HG03520 (cell line): ENCODE data around the gene TTC22.

Source experiments
- ATAC-seq: cut with Tn5 transposase; IDR thresholded peaks from one replicate; pipeline ENCODE4 v1.9.1; 2021; ENCODE audit warnings: mild to moderate bottlenecking, moderate library complexity; ENCODE audit not compliant: unreplicated experiment

The TTC22 gene

DNA sequence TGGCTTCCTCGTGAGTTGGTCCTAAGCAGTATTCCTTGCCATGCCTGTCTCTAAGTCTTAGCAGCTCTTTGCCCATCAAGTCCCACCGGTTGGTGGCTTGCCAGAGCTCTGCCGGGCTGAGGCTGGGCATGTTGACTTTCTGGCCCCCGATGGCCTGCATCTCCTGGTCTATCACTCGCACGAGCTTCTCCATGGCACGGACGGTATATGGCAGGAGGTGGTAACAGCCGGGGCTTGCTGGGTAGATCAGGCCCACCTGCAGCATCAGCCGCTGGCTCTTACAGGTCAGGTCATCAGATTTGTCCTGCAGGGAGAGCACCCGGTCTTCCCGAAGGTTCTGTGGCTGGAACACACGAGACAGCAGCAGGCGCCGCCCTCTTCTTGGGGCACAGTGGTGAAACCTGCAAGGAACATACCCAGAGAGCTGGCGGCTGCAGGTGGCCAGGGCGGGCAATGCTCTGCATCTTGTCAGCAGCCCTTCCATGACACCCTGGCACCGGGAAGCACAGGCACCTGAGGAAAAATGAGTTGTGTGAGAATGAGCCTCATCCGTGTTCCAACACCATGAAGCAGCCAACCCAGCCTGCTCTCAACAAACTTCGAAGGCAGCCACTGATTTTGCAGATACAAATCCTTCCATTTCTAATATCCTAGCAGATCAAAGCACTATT is 42.3 kb downstream of the TTC22 start:
- ATAC-seq = no peak

DNA sequence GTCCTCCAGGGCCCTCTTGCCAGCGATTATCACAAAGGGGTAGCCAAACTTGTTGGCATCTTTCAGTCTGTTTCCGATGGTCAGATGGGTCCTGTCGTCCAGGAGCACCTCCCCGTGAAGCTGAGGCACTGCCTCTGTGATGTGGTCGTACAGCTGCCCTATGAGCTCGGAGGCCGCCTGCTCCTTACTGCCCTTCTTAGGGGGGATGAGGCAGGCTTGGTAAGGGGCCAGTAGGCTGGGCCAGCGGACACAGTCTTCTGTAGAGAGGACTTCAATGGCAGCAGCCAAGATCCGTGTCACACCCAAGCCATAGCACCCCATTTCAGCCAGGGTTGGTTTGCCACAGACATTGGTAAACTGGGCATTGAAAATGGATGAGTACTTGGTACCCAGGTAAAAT is 43.3 kb downstream of the TTC22 start:
- no peak for ATAC-seq

DNA sequence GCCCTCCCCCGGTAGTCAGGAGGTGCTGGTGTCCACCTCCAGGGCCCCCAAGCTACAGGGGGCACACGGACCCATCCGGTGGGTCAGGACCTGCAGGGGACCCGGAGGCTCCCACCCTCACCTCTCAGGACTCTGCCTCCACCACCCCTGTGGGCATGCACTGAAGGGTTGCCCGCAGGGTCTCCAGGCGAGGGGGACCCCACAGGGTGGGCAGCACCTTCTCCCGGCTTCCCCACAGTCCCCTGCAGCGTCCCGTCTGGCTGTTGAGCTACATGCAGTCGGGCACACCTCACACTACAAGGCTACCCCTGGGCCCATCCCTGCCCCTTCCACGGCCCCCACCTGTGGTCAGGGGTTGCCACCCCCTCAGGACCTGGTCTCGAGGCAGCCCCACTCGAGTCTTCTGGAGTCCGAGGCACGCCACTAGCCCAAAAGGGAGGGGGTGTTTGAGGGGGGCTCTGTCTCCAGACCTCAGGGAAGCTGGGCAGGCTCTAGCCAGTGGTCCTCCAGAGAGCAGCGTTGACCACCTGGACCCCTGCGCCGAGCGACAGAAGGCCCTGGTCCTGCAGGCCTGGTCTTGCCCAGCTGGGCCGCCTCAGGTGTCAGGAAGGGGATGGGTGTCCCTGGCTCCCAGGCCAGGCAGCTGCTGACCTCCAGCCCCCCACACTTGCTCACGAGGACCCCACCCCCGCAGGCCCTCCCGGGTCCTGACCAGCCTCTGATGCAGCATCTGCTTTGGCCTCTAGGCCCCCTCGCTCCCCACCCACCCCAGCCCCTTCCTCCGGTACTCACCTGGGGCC is 46.4 kb downstream of the TTC22 start:
- no peak for ATAC-seq

DNA sequence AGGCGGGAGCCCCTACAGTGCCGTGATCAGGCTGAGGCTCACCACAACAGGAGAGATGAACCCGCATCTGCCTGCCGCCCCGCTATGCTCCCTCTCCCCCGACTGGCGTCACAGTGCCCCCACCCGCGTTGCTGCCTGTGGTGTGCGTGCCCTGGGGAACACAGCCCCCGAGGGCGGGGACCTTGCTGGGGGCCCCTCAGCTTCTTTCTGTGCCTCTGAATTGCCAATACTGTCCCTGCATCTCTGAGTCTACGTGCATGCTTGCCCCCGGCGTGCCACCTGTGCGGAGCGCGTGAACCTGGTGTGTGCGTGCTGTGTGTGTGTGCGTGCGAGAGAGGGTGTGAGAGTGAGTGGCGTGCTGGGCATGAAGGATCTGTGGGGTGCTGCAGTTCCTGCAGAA is 47.1 kb downstream of the TTC22 start:
- ATAC-seq = no peak

DNA sequence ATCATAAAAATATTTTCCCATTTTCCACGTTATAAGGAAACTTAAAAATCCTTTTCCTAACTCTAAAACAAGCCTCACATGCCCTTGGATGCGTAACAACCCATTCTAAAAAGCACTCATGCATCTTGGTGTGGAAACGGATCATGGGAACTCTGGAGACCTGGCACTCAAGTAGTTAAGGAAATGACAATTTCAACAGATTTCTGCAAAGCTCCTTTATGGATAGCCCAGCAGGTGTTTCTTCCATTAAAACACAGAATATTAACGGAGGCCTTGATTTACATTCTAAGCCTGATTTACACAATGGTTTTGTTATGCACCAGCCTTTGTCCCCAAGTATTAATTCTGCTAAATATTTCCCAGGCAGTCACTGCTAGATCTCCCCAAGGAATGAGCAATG is 49.7 kb downstream of the TTC22 start:
- no peak for ATAC-seq

DNA sequence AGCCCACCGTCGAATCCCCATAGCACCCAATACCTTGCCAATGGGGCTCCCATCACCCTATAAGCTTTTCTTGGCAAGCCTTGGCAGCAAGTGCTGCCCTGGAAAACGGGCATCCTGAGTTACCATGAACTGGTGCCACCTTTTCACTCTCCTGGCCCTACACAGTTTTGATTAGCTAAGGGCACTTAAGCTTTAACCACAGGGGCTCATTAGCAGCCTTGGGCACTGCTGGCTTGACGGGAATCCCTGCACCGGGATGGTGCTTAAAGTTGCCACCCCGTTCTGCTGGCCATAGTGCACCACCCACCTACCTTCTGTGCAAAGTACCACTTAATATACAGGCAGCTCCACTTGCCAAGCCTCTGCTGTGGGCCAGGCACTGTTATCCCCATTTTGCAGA is 50.5 kb downstream of the TTC22 start:
- no peak for ATAC-seq

DNA sequence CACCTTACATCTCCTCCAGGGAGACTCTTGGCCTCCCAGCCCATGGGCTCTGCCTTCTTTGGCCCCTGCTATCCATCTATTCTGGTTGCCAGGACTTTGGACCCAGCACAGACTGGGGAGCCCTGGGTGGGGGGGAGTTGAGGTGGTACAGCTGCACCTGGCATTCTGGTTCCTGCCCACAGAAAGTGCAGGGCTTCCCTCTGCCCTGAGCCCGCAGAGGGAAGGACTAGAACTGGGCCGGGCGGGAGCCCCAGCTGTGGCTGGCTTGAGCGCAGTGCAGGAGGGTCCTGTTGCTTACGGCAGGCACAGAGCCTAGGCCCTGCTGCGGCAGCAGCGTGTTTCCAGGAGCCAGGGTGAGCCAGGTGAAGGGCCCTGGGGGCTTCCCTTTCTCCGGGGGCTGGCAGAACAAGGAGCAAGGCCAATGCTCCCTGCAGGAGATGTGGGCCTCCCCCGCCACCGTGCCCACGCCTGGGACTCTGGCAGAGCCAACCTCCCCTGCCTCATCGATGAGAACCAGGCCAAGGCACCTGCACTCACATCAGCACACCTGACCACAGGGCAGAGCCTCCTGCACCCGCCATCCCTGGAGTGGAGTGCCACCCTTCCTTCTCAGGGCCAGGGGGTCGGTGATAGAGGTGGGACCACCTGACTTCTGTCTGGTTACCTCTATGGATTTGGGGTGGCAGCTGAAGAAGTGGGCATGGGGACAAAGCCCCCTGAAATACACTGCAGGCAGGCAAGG is 52.9 kb downstream of the TTC22 start:
- no peak for ATAC-seq

DNA sequence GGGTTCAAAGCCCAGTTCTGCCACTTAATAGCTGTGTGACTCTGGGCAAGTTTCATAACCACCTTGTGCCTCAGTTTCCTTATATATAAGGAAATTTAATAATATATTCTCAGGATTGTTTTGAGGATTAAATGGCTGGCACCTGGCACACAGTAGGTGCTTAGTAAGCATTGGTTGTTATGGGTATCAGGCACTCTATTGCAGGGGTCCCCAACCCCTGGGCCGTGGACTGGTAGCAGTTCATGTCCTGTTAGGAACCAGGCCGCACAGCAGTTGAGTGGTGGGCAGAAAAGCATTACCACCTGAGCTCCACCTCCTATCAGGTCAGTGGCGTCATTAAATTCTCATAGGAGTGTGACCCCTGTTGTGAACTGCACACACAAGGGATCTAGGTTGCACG is 55.3 kb downstream of the TTC22 start:
- no peak for ATAC-seq

DNA sequence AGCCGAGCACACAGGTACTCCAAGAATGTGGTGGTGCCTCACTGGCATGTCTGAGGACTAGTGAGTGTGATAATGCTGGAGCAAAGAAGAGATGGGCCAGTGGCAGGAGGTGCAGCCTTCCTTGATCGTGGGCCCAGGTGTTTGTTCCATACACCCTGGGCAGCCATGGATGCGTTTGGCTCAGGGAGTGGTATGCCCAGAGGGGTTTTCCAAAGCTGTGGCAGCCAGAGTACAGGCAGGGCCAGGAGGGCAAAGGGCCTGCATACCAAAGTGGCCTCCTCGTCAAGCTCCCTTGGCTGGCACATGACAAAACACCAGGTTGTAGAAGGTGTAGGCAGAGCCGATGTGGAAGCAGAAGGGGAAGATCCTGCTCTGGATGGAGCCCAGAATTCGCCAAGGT is 55.8 kb downstream of the TTC22 start:
- no peak for ATAC-seq

DNA sequence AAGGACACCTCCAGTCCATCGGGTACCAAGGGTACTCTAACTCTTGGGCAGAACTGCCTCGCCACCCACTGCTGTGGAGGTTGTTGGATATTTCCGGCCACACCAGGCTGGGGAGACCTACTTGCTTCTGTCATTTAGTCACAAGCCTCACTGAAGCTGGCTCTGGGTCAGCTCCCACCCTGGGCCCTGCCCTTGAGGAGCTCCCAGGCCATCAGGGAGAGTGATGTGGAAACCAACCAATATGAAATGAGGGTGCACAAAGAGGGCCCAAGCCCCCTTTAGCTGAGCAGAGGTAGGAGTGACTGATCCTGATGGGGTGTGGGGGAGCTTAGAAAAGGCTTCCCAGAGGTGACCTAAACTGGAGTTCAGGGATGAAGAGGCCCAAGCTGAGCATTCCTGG is 56.4 kb downstream of the TTC22 start:
- ATAC-seq = no peak

DNA sequence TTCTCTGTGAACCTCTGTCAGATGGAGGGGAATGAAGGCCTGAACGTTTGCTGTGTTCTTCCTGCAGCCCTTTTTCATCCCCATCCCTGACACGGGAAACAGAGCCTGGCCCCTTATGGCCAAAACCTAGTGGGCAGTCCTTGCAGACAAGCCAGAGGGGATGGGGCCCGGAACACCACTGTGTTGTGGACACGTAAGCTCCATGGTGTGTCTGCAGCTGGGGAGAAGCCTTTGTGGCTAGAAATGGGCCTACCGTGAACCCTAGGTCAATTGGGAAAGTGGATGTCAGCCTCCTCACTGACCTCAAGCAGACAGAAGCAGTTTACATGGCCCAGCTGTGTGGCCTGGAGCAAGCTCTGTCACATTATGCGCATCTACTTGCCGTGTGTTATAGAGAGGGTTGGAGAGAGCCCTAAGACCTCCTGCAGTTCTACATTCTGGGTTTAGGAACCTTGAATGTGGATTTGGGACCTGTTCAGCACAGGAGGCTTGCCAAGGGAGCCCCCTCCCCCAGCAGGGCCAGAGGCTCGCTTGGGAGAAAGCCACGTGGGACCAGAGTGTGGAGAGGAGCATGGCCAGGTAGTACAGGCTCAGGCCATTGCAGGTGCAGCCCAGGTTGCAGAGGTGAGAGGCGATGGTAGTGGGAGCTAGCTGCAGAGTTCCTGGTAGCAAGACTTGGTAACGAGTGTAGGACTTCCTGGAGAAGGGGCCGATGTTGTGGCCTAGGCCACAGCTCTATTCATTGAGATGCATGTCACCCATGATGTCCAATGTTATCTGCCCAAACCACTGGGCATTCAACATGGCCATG is 57.5 kb downstream of the TTC22 start:
- ATAC-seq = no peak

DNA sequence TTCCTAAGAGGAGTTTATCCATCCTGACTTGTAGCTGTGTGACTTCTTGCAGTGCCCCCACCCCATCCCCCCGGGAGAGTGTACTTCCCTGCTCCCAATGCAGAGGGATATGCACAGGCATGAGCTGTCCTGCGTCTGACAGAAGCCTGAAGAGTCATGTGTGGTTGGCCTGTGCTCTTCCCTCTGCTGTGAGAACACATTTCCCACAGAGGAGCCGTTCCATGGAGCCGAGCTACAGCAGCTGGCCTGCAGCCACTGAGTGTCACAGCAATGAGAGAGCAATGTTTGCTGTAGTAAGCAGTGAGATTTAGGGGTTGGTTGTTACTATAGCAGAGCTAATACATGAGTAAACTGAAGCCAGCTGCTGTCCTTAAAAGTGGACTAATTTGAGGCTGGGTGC is 58.8 kb downstream of the TTC22 start:
- ATAC-seq = no peak

DNA sequence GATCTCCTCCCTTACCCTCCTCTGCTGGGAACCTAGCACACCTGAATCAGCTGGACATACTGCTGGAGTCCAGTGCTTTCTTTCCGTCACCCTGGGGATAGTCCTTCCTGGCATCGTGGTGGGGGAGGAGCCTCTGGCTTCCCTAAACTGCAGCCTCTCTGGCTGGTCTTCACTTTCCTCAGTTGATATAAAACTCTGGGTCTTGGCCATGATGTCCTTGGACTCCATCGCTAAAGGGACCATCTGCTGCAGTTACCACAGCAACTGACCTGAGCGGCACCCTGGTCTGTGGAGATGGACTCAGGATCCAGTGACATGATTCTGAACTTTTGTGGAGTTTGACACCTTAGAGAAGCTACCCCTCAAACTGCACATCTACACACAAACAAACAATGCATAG is 59.6 kb downstream of the TTC22 start:
- ATAC-seq = no peak

DNA sequence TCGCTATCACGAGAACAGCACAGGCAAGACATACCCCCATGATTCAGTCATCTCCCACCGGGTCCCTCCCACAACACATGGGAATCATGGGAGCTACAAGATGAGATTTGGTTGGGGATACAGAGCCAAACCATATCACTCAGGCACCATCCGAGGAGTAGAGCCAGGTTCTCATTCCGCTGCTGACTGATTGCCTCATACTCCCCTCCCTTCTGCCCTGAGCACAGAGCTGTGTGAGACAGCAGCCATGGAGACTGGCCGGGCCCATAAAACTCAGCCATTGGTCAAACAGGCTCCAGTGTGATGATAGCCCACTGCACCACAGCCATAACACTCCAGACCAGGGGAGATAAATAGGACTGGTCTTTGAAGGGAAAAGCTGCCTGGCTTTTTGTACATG is 62.9 kb downstream of the TTC22 start:
- no peak for ATAC-seq

DNA sequence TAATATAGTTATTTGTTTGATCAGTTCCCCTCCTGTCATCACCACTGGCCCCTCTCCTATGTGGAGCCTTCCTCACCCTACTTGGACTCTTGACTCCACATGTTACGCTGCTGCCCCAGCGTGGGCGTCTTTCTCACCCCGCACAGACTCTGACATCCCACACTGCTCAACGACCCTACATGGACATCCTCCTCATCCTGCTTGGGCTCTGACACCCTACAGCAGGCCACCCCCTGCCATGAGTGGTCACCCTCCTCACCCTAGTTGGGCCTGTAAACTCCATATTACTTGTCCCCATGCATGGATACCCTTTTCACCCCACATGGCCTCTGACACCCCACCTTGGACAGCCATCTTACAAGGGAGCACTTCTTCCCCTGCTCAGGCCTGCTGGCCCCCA is 64.4 kb downstream of the TTC22 start:
- no peak for ATAC-seq
